Hepatocyte (in vitro differentiated cells): ENCODE measurements around the gene TNRC6A. TPM values are rescaled to one million over a fixed set of nuclear protein-coding genes. Genes with fewer than 3 reads are reported as not detected.

Experiments
- DNase-seq: peaks from one replicate; pipeline ENCODE4 v3.0.0-alpha.2; 2016; ENCODE audit warnings: low spot score
- H2AFZ ChIP-seq: fragments of 200-600 bp; sonication (generic); 2 replicates; pipeline ENCODE4 v1.6.0; 2016; ENCODE audit warnings: antibody characterized with exemption, mild to moderate bottlenecking
- H3K27ac ChIP-seq: fragments of 200-600 bp; sonication (generic); 2 replicates; pipeline ENCODE4 v1.5.1; 2016; ENCODE audit warnings: mild to moderate bottlenecking
- H3K27me3 ChIP-seq: fragments of 200-600 bp; sonication (generic); 2 replicates; pipeline ENCODE4 v1.6.1; 2016
- H3K36me3 ChIP-seq: fragments of 200-600 bp; sonication (generic); replicated peaks from 2 replicates; pipeline ENCODE4 v1.5.1; 2016; ENCODE audit warnings: low read depth; ENCODE audit not compliant: insufficient read depth
- H3K4me1 ChIP-seq: fragments of 200-600 bp; sonication (generic); 2 replicates; pipeline ENCODE4 v1.5.1; 2016; ENCODE audit warnings: mild to moderate bottlenecking, moderate library complexity; ENCODE audit not compliant: insufficient read depth
- H3K4me2 ChIP-seq: fragments of 200-600 bp; sonication (generic); 2 replicates; pipeline ENCODE4 v1.6.0; 2016
- H3K4me3 ChIP-seq: fragments of 200-600 bp; sonication (generic); 2 replicates; pipeline ENCODE4 v1.5.1; 2016; ENCODE audit warnings: mild to moderate bottlenecking
- H3K79me2 ChIP-seq: fragments of 200-600 bp; sonication (generic); 2 replicates; pipeline ENCODE4 v1.6.0; 2017; ENCODE audit warnings: mild to moderate bottlenecking
- H3K9me2 ChIP-seq: fragments of 200-600 bp; sonication (generic); replicated peaks from 2 replicates; pipeline ENCODE4 v1.6.0; 2017; ENCODE audit warnings: mild to moderate bottlenecking; ENCODE audit not compliant: insufficient read depth
- H3K9me3 ChIP-seq: fragments of 200-600 bp; sonication (generic); 2 replicates; pipeline ENCODE4 v1.5.1; 2016; ENCODE audit warnings: low read depth, mild to moderate bottlenecking
- H4K20me1 ChIP-seq: fragments of 200-600 bp; sonication (generic); 2 replicates; pipeline ENCODE4 v1.6.0; 2016; ENCODE audit warnings: mild to moderate bottlenecking; ENCODE audit not compliant: insufficient read depth, poor library complexity, severe bottlenecking
- CTCF ChIP-seq: fragments of 200-600 bp; sonication (generic); IDR thresholded peaks from 2 replicates; pipeline ENCODE4 v1.5.1; 2016; ENCODE audit warnings: antibody characterized with exemption, mild to moderate bottlenecking; ENCODE audit not compliant: poor library complexity
- EZH2 ChIP-seq: fragments of 200-600 bp; sonication (generic); IDR thresholded peaks from 2 replicates; pipeline ENCODE4 v1.6.1; 2016; ENCODE audit warnings: antibody characterized with exemption, mild to moderate bottlenecking, borderline replicate concordance
- EZH2phosphoT487 ChIP-seq: fragments of 200-600 bp; sonication (generic); IDR thresholded peaks from one replicate; pipeline ENCODE4 v1.6.1; 2018; ENCODE audit warnings: antibody characterized with exemption, mild to moderate bottlenecking, low read depth, moderate library complexity; ENCODE audit not compliant: unreplicated experiment, severe bottlenecking
- WGBS: methylation state at CpG from one replicate; pipeline ENCODE4 v1.1.6; 2016; ENCODE audit warnings: low lambda C conversion rate; ENCODE audit errors: missing lambda C conversion rate; 5-methylcytosine and 5-hydroxymethylcytosine counted together
- polyA plus RNA-seq: library from polyadenylated mRNA; unstranded; fragments of >200 nt; fragmentation: Nextera tagmentation; extraction: Ambion mirVana; gene quantifications from 2 replicates; pipeline ENCODE4 v1.2.1, GENCODE V29; 2016
- total RNA-seq: library from RNA; depleted of rRNA; stranded (reverse); fragments of >200 nt; gene quantifications from 2 replicates; pipeline ENCODE4 v1.2.3, GENCODE V29; 2014

The TNRC6A gene
- total and polyA plus RNA-seq, 2 experiments from 2014 or later: 17.1 to 52.8 TPM

- TF ChIP-seq CTCF (no peak), EZH2phosphoT487 (no peak)
- Histone ChIP-seq H3K9me2 (no peaks in the 10 kb centered on the region), H3K4me3 (no peak overlapping the region), H3K9me3 (no peaks in the 10 kb centered on the region), H3K4me2 (no peak overlapping the region), H2AFZ (no peak overlapping the region), H3K36me3 (no peaks in the 10 kb centered on the region), H3K79me2 (peaks cover 93% of the 10 kb centered on the region), H3K27ac (no peak overlapping the region), H4K20me1 (peaks cover 98% of the 10 kb centered on the region), H3K4me1 (no peaks in the 10 kb centered on the region), H3K27me3 (no peaks in the 10 kb centered on the region)
- no peak for DNase-seq
Measured at GRCh38 chr16:24753000-24753399, 23.5 kb downstream of the TNRC6A start.

GRCh38 chr16:24753437-24753836 lies 24.0 kb downstream of the TNRC6A start:
- H3K27ac ChIP-seq: no peak overlapping the region
- no peaks in the 10 kb centered on the region for H3K4me1 ChIP-seq
- H3K4me2 ChIP-seq: no peak overlapping the region
- no peak for DNase-seq
- H3K4me3 ChIP-seq: no peak overlapping the region
- no peaks in the 10 kb centered on the region for H3K36me3 ChIP-seq
- no peak overlapping the region for H2AFZ ChIP-seq
- peaks cover 98% of the 10 kb centered on the region for H4K20me1 ChIP-seq
- 90% methylated on average over 3 of the region's 3 CpGs for WGBS
- H3K27me3 ChIP-seq: no peaks in the 10 kb centered on the region
- no peaks in the 10 kb centered on the region for H3K9me3 ChIP-seq
- no peak for TF ChIP-seq EZH2phosphoT487
- no peak for TF ChIP-seq EZH2
- TF ChIP-seq CTCF: no peak
- H3K9me2 ChIP-seq: no peaks in the 10 kb centered on the region
- peaks cover 95% of the 10 kb centered on the region for H3K79me2 ChIP-seq

- Histone ChIP-seq H2AFZ (no peak overlapping the region), H3K27me3 (no peaks in the 10 kb centered on the region), H3K9me3 (no peaks in the 10 kb centered on the region), H3K79me2 (peaks cover 95% of the 10 kb centered on the region), H3K27ac (no peak overlapping the region), H3K4me3 (no peak overlapping the region), H4K20me1 (peaks cover 96% of the 10 kb centered on the region), H3K4me1 (no peaks in the 10 kb centered on the region), H3K4me2 (no peak overlapping the region), H3K9me2 (no peaks in the 10 kb centered on the region), H3K36me3 (no peaks in the 10 kb centered on the region)
- no peak for TF ChIP-seq CTCF
- TF ChIP-seq EZH2: no peak
- no peak for TF ChIP-seq EZH2phosphoT487
- no peak for DNase-seq
- 94% methylated on average over 2 of the region's 2 CpGs for WGBS
Measured at GRCh38 chr16:24754543-24754942, 25.1 kb downstream of the TNRC6A start.

GRCh38 chr16:24755201-24755874 lies 25.9 kb downstream of the TNRC6A start:
- TF ChIP-seq EZH2phosphoT487 (no peak), CTCF (no peak), EZH2 (no peak)
- Histone ChIP-seq H3K4me1 (no peaks in the 10 kb centered on the region), H4K20me1 (peaks cover 95% of the 10 kb centered on the region), H3K4me3 (no peak overlapping the region), H2AFZ (no peak overlapping the region), H3K27ac (no peak overlapping the region), H3K4me2 (no peak overlapping the region), H3K9me2 (no peaks in the 10 kb centered on the region), H3K36me3 (no peaks in the 10 kb centered on the region), H3K9me3 (no peaks in the 10 kb centered on the region), H3K27me3 (no peaks in the 10 kb centered on the region), H3K79me2 (peaks cover 94% of the 10 kb centered on the region)
- 91% methylated on average over 3 of the region's 3 CpGs for WGBS
- no peak for DNase-seq
